Measurements from ENCODE around the gene TBX4.
"Not testable (repeated sequence)": the region's sequence is repeated elsewhere in the genome, so short reads cannot be mapped to it uniquely, and the experiment has no call there.

The TBX4 gene

DNA sequence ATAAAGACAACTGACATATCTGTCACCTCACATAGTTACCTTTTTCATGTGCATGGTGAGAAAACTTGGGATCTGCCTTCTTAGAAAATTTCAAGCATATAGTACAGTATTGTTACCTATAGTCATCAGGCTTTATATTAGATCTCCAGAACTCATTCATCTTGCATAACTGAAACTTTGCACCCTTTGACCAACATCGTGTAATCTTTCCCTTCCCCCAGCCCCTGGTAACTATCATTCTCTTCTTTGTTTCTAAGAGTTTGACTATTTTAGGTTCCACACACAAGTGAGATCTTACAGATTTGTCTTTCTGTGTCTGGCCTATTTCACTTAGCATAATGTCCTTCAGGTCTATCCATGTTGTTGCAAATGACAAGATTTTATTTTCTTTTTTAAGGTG is 22.9 kb upstream of the TBX4 start:
- DNase-seq (ENCODE audit: low read depth in 2 of 2) = no peak

DNA sequence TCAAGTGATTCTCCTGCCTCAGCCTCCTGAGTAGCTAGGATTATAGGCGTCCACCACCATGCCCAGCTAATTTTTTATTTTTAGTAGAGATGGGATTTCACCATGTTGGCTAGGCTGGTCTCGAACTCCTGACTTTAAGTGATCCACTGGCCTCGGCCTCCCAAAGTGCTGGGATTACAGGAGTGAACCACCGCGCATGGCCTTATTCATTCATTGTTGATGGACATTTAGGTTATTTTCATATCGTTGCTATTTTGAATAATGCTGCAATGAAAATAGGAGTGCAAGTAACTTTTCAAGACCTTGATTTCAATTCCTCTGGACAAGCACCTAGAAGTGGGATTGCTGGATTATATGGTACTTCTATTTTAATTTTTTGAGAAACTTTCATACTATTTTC is 22.4 kb upstream of the TBX4 start:
- DNase-seq (ENCODE audit: low read depth in 2 of 2) = not testable (repeated sequence)

DNA sequence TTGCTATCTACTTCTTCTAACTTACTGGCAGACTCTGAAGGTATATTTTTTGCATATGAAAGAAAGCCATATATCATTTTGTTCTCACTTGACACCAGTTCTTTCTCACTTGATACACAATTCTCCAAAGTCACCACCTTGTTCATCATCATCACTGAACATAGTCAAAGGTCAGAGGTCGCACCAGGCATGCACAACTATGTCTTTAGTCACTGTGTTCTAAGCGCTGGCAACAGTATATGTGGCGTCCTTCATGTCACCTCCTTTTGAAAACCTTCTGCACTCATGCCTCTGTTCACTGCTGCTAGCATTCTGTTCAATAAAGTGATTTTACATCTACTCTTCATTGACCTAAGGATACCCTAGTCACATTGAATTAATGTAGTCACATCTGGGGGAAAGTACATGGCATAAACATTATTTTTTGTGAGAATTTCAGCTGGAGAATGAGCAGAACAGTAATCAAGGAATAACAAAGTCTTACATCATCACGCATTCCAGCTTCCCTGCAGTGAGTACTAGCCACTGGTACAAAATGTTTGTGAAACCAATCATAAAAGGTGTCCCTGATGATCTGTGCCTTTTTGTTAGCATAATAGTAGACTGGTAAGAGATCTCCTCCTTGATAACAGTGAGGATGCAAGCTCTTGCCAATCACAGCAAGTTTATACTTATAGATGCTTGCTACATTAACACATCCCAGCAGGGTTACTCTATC is 20.5 kb upstream of the TBX4 start:
- DNase-seq (ENCODE audit: low read depth in 2 of 2) = no peak

DNA sequence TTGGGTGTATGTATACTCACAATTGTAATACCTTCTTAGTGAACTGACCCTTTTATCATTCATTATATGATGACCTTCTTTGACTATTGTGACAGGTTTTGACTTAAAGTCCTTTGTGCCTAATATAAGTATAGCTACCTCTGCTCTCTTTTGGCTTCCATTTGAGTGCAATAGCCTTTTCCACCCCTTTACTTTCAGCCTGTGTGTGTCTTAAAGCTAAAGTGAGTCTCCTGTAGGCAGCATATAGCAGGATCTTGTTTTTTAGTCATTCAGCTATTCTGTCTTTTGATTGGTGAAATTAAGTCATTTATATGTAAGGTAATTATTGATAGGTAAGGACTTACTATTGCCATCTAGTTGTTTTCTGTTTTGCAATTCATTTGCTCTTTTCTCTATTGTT is 15.9 kb upstream of the TBX4 start:
- no peak for DNase-seq (ENCODE audit: low read depth in 2 of 2)

DNA sequence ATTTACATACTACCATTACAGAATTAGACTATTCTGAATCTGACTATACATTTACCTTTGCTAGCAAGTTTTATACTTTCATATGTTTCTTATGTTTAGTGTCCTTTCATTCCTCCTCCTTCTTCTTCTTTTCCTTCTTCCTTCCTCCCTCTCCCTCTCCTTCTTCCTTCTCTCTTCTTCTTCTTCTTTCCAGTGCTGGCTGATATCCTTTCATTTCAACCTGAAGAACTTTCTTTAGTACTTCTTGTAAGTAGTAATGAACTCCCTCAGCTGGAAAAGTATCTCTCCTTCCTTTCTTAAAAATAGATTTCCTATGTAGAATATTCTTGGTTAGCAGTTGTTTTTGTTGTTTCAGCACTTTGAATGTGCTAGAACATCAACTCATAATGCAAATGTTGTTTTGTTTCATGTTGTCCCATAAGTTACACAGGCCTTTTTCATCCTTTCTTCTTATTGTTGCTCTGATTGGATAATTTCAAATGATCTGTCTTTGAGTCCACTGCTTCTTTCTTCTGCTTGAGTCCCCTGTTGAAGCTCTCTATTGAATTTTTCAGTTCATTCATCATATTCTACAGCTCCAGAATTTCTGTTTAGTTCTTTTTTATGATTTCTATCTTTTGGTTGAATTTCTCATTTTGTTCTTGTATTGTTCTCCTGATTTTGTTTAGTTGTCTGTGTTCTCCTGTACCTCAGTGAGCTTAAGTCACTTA is 15.1 kb upstream of the TBX4 start:
- DNase-seq (ENCODE audit: low read depth in 2 of 2) = no peak

DNA sequence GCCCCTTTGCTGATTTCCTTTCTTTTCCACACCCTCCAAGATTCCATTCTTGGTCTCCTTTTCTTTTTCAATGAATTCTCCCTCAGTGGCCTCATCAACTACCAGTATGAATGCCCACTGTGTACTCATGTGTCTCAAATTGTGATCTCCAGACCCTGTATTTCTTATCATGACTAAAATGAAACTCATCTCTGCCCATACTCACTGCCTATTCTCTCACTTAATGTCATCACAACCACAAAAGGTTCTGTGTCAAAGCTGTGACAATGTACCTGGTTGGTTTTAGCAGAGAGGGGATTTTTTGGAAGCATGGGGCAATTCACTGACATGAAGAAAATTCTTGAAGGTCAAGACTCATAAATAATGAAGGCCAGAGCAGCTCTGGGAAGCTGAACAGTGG is 11.5 kb upstream of the TBX4 start:
- no peak for DNase-seq (ENCODE audit: low read depth in 2 of 2)

DNA sequence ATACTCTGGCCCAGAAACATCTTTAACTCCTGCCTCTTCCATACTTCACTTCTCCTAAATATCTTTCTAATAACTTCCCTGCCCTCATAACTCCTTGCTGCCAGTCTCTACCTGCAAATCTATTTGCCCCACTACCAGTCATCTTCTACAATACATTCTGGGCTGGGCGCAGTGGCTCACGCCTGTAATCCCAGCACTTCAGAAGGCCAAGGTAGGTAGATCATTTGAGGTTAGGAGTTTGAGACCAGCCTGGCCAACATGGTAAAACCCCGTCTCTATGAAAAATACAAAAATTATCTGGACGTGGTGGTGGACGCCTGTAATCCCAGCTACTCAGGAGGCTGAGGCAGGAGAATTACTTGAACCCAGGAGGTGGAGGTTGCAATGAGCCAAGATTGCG is 10.7 kb upstream of the TBX4 start:
- not testable (repeated sequence) for DNase-seq (ENCODE audit: low read depth in 2 of 2)

DNA sequence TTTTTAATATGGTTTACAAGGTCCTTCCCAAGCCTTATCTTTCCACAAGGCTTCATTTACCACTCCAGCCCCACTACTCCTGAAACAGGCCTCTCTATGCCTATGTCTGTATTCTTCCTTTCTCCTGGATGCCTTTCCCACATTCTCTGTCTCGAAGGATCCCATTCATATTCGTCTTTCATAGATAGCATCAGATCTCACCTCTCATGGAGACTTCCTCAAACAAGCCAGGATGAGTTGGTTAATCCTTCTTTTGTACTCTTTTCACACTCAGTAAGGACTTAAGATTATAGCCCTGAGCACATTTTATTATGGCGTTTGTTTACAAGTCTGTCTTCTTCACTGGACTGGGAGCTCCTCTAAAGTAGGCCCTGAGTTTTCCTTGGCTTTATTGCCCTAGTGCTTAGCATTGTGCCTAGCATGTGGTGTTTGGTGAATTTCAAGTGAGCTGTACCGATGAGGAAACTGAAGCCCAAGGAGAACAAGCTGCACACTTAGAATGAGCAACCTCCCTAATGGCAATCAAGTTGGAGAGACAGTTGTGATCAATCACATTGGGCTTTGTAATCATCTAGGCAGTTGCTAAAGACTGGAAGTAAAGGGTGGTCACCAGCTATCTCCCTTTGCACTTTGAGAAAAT is 10.0 kb upstream of the TBX4 start:
- no peak for DNase-seq (ENCODE audit: low read depth in 2 of 2)

DNA sequence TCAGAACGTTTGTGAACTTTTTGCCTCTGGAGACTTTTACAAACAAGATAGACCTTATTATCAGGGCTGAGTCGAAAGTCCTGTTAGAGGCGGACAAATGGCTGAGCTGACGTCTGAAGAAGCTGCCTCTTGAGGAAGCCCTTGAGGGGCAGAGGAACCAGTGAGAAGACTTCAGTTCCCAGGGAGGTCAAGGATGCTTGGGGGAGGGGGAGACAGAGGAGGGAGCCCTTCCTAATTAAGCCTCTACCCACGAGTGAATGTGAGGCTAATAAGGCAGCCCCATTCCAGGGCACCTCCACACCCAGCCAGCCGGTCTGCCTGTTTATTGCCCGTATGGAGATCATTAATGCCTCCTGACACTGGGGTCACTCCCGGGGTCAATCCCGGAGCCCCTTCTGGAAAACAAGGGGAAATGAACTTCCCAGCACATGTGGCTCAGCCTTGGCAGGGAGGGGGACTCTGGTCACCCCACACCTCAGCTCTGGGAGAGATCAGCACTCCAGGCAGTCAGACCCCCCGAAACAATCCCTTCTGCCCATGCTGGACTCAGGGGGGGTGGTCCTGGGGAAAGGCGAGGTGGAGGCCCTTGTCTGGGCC is 9.2 kb upstream of the TBX4 start:
- DNase-seq (ENCODE audit: low read depth in 2 of 2) = no peak

DNA sequence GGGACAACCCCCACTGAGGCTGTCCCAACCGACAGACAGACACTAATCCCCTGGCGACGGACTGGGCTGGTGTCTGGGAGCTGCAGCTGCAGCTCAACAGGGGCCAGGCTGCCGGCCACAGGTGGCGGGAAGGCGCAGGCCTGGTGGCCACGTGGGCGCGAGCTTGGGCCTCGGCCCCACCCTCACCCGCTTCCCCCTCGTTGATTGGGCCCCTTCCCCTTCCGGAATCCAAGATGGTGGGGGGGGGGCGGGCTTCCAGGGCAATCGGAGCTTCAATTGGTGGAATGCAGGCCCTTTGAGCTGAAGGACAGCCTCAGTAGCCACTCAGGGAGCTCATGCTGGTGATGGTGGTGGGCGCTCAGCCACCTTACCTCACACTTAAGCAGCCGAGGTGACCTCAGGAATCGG is 8.7 kb upstream of the TBX4 start:
- no peak for DNase-seq (ENCODE audit: low read depth in 2 of 2)

DNA sequence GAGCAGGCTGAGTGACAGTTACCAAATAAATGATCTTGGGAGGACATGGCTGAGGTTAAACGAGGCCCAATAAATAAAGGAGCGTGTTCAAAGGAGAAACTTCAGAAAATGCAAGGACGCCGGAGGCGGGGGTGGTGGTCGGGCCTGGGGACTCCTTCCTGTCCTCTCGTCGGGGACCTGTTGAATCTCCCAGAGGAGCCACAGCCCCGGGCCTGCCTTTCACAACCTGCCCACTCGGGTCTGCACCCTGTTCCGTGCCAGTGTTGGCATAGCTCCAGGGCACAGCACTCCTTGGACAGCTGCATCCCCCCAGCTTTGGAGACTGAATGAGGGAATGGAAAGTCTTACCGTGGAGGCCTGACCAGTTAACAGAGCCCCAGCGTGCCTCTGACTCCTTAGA is 8.1 kb upstream of the TBX4 start:
- no peak for DNase-seq (ENCODE audit: low read depth in 2 of 2)

DNA sequence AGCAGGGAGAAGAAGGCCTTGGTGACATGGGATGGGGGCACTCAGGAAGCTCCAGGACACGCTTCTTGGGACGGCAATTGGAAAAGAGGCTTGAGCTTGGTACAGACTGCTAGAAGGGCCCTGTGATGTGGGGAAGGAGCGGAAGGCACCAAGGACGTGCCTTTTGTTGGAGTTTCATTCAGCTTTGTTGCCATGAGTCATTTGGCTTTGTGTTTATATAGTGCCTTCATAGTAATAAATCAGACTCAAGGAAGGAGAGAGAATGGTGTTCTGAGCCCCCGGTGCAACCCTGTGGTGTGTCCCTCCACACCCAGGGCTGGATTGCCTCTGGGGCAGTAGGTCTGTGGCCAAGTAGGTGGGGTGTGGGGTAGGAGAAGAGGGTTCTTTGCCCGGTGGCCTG is 7.4 kb upstream of the TBX4 start:
- DNase-seq (ENCODE audit: low read depth in 2 of 2) = no peak

DNA sequence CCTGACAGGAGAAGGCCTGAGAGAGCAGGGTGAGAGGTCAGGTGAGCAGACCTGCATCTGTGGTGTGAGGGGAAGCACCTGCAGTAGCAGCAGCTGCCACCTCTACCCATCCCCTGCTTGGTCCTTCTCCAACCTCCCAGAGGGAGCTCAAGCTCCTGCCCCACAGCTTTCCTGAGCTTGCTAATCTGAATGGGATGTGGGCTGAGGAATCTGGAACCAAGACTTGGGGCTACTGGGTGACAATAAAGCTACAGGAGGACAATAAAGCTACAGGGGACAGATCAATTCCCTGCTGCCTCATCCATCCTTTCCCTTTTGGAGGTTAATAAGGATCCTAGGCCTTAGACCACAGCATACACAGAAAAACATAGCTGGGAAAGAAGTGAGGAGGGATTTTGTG is 4.9 kb upstream of the TBX4 start:
- no peak for DNase-seq (ENCODE audit: low read depth in 2 of 2)

DNA sequence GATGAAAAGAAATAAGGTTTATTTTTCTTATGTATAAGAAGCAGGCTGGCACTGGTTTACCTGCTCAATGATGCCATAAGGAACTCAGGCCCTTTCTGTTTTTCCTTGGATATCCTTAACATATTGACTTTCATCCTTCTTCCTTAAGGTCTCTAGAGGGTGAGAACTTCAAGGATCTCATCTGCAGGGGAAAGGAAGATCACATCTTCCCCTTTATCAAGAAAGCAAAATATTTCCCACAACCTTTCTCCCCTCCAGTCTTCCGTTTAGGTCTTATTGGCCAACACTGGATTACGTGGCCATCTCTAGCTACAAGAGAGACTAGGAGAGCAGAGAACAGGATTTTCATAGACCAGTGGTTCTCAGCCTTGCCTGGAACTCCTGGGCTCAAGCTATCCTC is 4.2 kb upstream of the TBX4 start:
- no peak for DNase-seq (ENCODE audit: low read depth in 2 of 2)

DNA sequence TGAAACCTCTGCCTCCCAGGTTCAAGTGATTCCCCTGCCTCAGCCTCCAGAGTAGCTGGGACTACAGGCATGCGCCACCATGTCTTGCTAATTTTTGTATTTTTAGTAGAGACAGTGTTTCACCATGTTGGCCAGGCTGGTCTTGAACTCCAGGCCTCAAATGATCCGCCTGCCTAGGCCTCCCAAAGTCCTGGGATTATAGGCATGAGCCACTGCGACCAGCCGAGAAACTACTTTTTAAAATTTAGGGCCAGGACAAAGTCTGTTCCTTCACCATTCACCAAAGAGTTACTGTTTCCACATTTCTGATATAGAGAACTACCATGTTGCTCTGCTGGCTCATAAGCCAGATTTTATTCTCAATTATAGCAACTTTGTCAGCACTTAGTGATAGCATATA is 3.1 kb upstream of the TBX4 start:
- DNase-seq (ENCODE audit: low read depth in 2 of 2) = not testable (repeated sequence)

DNA sequence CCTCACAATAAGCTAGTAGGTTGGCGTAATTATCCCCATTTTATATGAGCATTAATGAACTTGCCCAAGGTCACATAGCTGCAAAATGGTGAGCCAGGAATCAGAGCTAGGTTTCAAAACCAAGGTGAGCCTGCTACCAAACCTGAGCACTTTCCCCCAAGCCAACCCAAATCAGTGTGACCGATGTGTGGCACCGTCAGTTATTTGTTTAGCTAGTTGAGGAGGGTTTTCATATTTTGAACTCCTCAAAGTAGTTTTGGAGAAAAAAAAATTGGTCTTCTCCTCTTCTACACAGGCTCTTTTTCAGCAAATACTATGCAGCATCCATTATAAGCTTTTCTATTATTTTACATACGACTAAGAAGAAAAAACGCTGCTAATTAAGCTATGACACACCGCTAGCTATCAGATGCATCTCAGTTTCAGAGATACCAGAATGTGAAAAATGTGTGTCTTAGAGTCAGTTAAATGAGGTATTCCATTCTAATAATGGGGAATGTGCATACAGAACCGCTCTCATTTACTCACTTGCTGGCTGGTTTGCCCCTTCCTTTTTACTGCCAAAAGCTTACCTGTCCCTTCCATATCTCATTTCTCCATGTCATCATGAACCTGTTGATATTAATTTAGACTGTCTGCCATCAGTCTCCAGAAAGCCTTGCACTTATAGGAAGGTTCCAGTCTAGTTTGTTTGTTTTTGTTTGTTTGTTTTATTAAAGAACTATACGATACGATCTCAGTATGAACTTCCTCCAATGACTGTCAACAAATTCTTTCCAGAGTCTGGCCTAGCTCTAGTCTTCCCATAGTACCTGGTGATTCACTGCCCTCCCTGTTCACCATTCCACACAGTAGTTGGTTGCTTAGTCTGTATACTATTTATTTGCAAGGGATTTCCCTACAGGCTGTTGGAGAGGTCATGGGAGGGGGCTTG is 2.2 kb upstream of the TBX4 start:
- DNase-seq (ENCODE audit: low read depth in 2 of 2) = no peak

DNA sequence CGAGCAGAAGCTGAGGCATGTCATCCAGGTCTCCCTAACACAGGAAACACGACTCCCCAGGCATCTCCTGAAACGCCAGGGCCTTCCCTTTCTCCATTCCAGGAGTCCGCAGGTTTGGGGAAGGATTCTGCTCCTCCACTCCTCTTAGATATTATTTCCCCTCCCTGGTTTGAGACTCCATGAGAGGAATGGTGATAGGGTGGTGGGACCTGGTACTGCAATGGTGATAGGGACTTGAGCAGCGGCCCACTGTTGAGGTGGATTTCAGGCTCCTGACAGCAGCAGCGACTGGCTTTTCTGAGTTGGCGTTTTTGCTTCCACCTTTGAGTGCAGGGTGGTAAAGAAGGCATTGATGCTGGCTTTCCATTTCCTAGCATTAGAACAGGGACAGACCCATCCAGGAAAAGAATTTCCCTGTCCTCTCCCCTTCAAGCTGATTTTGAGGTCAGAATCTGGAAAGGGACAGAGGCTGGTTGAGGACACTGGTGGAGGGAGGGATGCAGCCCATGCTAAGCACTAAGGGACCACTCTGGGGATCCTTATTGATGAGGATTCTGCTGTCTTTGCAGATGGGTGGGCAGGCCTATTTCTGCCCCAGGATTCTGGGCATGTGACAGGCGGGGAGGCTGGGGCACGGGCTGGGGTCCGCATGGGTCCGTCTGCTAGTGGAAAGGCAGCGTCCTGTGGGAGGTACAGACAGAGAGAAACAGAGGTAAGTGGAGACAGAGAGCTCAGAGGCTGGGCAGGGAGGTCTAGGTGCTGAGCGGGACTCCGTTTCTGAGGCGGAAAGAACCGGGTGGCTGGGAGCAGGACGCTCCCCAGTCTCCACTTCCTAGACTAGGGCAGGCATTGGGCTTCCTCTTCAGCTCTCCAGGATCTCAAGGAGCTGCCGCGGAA is 1.3 kb upstream of the TBX4 start:
- no peak for DNase-seq (ENCODE audit: low read depth in 2 of 2)

DNA sequence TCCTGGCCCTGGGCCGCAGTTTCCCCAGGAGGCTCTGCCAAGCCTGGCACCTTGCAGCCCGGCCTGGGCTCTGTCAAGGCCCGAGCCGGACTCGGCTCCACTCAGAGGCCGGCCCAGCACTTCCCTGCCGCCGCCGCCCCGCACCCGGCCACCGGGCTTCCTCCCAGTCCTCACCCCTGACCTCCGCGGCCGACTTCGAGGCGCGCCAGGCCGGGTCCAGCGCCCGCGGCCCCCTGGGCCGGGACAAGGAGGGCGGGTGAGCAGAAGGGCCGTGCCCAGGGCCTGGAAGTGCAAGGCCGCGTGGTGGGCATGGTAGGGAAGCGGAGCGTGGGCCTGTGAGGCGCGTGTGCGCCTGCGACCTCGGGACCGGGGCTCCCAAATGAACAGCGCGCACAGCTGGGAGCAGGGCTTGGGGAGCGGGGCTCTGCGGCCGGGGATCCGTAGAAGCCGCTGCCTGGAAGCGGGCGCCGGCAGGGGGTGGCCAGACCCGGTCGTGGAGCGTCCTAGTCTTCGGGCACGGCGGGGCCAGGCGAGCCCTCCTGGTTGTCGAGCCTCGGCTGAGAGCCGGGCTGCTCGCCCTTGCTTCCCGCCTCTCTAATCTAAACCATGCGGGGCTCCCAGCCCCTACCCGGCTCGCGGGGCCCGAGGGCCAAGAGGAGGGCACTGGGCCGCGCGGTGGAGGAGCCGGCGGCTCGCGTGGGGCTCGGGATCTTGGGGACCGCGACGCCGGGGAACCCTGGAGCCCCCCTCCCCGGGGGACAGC is 503 bp upstream of the TBX4 start:
- no peak for DNase-seq (ENCODE audit: low read depth in 2 of 2)

DNA sequence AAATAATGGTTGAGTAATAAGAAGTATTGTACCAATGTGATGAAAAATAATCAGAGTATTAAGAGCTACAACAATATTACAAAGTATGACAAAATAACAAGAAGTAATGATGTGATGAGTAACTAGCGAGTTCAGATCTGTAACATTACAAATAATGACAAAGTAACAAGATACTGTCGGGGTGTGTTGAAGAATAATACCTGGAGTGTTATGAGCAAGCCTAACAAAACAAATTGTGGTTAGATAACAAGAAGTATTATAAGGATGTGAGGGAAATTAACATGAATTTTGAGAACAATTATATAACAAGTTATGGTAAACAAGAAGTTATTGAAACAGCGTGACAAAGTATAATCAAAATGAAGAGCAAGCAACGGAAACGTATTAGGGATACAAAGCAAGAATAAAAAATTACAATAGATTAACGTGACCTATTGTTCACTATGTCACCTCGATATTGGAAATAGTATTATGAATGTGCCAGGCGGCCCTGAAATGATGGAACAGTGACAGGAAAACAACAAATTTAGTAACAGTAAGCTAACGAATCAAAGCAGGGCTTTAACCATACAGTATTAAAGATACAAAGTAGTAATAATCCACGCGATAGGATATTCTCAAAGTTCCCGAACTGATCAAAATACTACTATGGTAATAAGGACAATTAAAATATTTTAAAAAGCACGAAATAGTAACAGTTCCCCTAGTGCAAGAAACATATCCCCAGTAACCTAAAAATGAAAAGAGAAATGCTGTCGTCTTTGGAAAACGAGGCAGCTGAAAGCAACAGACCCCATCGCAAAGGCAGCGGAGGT is 1.6 kb downstream of the TBX4 start:
- DNase-seq (ENCODE audit: low read depth in 2 of 2) = no peak
